Measurements from ENCODE around the gene USP14.

DNA sequence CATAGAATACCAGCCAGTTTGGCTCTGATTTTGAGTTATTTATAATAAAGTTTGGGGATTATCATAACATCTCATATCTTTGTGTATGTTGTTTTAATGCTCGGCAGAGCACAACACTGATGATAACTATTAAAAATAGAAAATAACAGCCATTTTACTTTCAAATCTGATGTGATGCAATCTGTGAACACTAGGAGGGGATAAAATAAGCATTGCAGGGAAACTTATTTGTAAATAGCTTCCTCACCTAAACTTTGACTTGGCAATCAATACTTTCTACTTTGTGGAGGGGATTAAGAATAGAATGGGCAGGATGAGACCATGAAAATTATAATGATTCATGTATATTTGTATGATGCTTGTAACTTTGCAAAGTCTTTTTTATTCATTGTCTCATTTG, 54.4 kb downstream of the USP14 start:
- TF ChIP-seq EZH2 (IDR thresholded peaks at IDR 0.05; ENCODE audit: insufficient read depth, poor library complexity, severe bottlenecking) (no peak), EZH2phosphoT487 (IDR thresholded peaks at IDR 0.05; ENCODE audit: insufficient read depth, low read depth) (no peak)

Measured in GM23248 (cell line).